Effector CD4-positive, alpha-beta T cell (primary cell): ENCODE measurements around the gene ZP3.
"Not testable (repeated sequence)": the region's sequence is repeated elsewhere in the genome, so short reads cannot be mapped to it uniquely, and the experiment has no call there.

Experiments
- DNase-seq: peaks from one replicate; pipeline ENCODE4 v3.0.0-alpha.2; 2020

ZP3 gene

DNA sequence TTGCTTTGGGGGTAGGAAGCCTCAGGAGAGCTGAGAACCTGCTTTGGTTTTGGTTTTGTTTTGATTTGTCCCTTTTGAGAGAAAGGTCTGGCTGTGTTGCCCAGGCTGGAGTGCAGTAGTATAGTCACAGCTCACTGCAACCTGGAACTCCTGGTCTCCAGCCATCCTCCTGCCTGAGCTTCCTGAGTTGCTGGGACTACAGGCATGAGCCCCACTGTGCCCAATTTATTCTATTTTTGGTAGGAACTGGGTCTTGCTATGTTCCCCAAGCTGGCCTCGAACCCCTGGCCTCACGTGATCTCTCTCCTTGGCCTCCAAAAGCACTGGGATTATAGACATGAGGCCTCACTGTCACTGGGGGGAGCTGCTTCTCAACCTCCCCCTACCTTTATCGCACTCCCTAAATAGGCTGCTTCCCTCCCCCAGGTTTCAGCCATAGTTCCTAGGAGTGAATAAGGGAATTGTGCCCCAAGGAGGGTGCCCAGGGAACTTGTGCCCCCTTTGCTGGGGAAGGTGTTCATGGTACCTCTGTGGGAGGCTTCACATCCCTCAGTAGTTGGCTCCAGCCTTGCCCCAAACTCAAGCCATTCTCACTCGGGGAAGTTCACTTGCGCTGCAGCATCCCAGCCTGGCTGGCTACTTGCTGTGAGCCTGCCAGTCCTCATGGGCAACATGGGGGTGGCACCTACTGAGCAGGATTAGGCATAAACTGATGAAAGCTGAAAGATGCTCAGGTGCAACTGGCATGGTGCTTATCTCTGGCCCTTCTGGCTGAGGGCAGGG, 18.1 kb downstream of the ZP3 start:
- not testable (repeated sequence) for DNase-seq

DNA sequence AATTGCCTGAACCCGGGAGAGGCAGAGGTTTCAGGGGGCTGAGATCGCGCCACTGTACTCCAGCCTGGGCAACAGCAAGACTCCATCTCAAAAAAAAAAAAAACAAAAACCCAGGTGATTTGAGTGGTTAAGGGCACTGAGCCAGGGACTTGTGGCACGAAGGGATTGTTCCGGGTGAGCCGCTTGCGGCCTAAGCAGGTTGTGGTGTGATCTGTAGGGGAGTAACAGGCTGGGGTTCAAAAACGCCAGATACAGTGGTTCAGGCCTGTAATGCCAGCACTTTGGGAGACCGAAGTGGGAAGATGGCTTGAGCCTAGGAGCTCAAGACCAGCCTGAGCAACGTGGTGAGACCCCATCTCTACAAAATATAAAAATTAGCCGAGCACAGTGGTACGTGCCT, 19.1 kb downstream of the ZP3 start:
- DNase-seq = not testable (repeated sequence)

DNA sequence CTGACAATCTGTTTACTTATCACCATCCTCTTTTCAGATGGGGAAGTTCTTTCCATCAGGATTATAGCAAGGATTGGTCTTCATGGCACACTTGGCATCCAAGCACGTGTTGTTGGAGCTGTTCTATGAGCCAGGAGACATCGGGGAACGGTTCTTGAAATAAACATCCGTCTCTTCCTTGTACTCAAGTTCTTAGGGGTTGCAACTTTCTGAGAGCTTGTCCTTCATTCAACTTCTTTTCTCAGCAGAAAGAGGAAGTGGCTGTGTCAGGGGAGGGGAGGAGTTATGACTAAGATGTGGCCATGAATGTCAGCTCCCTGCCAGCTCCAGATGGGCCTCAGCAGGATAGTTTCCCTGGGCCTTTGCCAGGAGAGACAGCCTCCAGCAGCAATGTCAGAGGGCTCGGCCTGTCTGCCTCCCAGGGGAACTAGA, 20.8 kb downstream of the ZP3 start:
- DNase-seq = not testable (repeated sequence)

DNA sequence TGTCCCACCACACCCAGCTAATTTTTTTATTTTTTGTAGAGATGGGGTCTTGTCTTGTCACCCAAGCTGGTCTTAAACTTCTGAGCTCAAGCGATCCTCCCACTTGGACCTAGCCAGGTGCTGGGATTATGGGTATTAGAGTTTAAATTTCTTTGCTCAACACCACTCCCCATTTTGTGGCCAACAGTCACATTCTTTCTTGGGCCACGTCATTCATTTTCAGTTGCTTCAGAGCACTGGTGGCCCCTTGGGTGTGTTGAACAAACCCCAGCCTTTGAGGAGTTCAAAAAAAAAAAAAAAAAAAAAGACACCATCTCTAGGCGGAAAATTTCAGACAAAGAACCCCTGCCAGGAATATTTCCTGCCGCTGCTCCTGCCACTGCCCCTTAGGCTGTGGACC, 32.3 kb downstream of the ZP3 start:
- not testable (repeated sequence) for DNase-seq

DNA sequence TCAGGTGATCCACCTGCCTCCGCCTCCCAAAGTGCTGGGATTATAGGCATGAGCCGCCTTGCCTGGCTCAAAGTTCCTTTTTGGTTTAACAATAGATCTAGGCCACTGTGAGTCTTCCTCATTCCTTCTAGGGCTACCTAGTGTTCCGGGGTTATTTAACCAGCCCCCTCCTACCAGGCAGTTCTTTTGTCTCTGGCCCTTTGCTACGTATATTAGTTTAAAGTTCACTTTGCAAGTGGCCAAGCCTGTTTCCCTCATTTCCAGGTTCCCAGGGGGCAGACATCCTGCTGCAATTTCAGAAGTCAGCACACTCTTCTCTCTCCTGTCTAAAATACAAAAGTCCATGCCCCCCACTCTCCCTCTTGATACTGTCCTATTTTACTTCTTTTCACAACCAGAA, 33.8 kb downstream of the ZP3 start:
- DNase-seq = not testable (repeated sequence)

DNA sequence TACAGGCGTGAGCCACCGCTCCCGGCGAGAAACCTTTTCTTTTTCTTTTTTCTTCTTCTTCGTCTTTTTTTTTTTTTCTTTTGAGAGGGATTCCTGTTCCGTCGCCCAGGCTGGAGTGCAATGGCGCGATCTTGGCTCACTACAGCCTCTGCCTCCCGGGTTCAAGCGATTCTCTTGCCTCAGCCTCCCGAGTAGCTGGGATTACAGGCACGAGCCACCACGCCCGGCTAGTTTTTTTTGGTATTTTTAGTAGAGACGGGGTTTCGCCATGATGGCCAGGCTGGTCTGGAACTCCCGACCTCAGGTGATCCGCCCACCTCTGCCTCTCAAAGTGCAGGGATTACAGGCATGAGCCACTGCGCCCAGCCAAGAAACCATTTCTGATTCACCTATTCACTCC, 36.0 kb downstream of the ZP3 start:
- DNase-seq = not testable (repeated sequence)

DNA sequence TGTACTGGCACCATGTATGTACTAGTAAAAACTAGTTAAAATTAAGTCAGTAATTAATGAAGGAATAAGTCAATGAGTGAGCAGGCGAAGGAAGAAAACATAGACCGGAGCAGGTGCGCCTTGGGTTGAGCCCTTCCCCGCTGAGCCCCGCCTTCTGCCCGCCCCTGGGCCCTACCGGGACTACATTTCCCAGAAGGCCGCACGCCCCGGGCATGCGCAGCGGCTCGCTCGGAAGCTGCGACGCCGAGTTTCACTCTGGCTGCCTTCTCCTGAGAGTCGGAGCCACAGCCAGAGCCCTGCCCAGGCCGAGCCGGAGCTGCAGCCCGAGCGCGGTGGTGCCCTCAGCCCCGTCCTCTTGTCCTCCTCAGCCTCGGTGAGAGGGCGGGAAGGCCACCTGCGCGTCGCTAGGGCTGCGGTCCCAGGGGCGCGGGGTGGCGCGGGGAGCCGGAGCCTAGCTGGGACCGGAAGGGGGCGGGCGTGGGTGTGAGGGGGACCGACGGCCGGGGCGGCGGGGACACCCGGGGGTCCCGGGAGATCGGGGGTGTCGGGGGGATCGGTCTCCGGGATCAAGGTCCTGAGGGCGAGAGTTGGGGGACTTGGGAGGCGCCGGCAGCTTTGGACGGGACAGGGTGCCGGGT, 36.8 kb downstream of the ZP3 start, which contains the start of gene DTX2:
DTX2 (plus strand) TSS at position 246 of the 638 bp plus-strand sequence. CDS start 18,801 bp downstream, outside the sequence.
- peak; percentile 25 for DNase-seq

DNA sequence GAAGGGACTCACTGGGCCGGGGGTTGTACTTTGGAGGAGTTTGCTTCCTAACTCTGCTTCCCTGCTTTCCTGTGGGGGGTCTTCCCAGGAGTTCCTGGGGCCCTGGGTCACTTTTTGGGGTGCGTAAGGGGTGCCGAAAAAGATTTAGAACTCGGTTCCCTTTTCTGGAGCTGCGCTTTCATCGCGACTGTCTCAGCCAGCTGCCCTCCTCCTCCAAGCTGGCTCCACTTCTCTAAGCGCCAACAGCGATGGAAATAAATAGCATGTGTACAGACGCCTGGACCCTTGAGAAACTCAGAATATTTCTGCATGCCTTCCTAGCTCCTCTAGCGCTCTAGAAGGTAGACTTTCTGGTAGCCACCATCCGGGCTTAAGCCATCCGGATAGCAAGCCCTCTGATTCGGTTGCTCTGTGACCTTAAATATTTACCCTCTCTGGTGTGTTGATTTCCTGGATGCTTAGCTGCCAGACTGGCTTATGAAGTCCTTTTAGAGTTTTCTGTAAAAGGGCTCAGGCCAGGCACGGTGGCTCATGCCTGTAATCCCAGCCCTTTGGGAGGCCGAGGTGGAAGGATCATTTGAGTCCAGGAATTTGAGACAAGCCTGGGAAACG, 37.6 kb downstream of the ZP3 start:
- not testable (repeated sequence) for DNase-seq

DNA sequence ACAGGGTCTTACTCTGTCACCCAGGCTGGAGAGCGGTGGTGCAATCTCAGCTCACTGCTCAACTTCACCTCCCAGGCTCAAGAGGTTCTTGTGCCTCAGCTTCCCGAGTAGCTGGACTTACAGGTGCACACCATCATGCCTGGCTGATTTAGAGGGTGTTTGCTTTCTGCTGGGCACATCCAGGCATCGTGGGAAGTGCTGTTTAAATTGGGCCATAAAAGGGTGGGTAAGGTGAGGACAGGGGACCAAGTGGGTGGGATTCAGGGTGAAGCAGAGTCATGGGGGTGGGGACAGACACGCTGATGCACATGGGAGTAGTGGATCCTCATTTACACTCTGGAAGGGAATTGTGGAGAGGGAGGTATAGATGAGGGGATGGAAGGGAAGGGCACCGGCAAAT, 40.2 kb downstream of the ZP3 start:
- not testable (repeated sequence) for DNase-seq

DNA sequence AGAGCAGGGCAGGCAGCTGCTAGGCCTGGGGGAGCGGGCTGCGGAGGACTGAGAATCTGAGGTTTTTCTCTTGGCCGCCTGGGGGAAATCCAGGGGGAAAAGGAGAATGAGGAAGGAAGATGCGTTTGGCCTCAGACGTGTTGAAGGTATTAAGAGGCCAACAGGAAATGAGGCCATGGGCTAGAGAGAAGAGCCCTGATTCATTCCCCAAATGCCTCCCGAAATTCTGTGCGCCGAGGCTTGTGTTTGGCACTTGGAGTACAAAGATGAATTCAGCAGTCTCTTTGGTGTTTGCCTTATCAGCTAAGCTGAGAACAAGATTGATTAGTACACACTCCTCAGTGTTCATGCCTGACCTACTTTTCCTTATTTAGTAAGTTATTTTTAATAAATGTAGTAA, 41.2 kb downstream of the ZP3 start:
- DNase-seq = not testable (repeated sequence)

DNA sequence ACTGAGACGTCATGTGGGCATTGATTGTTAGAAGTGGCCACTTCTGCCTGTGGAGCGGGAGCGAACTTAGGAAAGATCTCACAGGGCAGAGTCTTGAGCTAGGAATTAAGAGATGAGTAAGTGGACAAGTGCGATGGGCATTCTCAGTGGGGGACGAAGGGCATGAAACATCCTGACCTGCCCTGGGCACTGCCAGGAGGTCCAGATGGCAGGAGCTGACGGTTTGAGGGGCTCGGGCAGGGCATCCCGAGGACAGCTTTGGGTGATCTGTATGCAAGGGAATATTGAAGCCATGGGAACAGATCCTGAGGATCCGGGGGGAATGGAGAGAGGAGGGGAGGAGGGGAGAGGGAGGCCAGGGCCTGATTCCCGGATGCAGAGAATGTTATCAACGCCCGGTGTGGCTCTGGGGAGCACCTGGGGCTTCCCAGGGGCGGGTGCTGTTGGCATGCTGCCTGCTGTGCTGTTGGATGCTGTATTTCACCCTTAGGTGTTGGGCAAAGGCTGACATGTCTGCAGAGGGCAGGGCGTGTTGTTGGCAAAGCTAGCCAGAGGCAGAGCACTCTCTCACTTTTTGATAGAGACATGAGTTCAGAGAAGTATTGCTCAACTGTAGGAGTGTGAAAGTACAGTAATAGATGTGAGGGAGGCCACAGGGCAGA, 43.1 kb downstream of the ZP3 start:
- not testable (repeated sequence) for DNase-seq

DNA sequence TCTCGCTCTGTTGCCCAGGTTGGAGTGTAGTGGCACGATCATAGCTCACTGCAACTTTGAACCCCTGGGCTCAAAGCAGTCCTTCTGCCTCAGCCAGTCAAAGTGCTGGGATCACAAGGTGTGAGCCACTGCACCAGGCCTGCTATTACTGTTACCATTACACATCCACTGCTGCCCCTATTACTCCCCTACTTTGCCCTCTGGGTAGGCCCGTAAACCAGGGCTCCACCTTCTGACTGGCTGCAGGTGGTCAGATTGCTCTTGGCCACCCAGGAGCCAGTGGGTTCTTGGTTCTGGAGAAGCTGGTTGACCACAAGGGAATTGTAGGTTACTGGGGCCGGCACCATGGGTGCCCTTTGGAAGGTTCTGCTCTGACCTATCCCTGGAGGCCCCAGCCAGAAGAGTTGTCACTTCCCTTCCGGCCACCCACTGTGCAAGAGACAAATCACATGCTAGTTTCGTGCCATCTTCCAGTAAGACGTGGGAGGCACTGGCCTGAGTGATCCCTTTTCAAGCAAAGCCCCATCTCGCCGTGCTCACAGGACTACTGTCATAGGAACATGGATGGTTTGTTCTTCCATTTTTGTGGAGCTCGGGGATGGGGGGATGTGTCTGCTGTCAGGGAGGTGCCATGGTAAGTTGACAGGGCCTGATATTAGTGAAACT, 46.9 kb downstream of the ZP3 start:
- DNase-seq = not testable (repeated sequence)

DNA sequence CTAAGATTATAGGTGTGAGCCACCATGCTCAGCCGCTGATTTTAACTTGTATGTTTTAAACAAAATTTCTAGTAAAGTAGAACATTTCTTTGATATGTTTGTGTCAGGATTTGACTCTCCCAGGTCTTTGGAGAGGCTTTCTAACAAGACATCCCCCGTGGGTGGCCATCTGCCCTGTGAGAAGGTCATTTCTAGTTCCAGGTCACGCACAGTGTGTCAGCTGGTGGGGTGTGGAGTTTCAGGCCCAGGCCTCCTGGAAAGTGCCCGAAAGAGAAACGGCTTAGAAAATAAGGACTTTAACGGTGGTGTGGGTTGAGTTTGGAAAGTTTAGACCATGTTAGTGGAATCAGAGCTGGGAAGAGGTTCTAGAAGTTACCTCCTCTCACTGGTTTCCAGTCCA, 48.3 kb downstream of the ZP3 start:
- not testable (repeated sequence) for DNase-seq

DNA sequence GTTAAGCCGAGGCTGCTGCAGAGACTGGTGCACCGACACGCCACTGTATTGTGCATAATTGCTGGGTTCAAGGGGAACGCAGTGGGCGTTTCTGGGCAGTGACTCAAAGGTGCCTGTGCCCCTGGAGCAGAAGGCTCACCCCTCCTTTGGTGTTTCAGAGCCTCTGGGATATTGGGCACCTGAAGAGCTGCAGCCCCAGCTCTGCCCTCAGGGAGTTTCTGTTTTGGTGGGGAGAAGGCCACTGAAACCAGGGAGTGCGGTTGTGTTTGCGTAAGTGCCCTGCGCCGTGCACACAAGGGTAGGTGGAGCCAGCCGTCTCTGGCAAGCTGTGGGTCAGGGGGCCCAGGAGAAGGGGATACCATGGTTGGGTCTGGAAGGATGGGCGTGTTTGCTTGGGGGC, 51.5 kb downstream of the ZP3 start:
- DNase-seq = not testable (repeated sequence)

DNA sequence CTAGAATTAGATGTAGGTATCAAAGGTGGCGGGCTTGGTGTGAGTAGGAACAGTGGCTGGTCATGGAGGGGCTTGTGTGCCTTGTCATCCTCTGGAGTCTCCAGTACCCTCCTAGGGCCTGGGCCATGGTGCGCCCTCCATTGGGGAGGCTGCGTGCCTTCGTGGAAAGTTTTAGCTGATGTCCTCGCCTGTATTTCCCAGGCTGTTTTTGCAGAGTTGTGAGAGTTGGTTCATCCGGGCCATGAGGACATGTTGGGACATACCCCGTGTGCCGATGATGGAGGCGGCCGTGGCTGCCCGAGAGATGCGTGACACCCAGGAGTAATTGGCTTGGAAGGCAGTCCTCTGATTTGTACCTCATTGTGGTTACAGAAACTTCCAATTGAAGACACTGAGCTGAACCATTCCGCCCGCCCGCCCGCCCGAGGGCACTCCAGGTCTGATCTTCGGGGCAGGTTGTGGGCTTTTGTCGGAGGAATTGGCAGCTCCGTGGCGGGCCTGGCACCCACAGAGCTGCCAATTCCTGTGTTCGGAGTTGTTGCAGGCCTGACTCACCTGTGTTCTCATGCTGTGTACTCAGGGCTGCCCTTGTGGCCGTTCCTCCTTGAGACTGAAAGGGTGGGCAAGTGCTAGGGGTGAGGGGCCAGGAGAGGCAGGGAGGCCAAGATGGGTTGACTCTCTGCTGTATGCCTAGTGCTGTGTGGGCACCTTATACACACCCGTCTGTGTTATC, 52.2 kb downstream of the ZP3 start:
- DNase-seq = not testable (repeated sequence)

DNA sequence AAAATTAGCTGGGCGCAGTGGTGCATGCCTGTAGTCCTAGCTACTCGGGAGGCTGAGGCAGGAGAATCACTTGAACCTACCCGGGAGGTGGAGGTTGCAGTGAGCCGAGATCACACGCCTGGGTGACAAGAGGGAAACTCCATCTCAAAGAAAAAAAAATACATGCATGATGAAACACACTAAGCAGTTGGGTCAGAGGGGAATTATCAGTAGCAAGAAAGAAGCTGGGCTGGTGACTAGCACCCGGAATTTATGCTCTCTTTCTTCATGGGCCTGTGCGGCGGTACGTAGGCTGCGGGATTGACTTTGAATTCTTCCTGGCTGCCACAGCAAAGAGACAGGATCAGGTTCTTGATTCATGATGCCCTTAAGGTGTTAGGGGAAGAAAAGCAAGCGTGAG, 54.9 kb downstream of the ZP3 start:
- not testable (repeated sequence) for DNase-seq

DNA sequence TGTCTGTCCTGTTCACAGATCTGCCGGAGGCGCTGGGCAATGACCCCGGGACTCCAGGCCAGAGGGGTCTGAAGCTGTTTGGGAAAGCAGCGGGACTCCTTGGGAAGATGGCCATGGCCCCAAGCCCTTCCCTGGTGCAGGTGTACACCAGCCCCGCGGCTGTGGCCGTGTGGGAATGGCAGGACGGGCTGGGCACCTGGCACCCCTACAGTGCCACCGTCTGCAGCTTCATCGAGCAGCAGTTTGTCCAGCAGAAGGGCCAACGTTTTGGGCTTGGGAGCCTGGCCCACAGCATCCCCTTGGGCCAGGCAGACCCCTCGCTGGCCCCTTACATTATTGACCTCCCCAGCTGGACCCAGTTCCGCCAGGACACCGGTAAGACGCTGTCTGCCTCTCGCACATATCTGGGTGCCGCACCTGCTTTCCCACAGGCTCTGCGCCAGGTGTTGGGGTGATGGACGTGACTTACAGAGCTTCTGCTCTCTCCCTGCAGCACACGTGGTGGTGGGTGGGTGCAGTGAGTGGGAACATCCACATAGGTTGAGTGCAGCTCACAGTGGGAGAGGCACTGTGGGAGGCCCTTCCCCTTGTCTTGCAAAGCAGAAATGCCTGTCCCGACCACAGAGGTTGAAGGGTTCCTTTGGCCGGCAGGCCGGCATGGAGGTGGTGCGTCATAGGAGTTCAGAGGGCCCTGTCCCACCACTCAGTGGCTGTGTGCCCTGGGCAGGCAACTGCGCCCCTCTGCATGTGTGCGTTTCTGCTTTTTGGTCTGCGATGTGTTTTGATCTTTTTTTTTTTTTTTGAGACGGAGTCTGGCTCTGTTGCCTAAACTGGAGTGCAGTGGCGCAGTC, 55.9 kb downstream of the ZP3 start:
- not testable (repeated sequence) for DNase-seq

DNA sequence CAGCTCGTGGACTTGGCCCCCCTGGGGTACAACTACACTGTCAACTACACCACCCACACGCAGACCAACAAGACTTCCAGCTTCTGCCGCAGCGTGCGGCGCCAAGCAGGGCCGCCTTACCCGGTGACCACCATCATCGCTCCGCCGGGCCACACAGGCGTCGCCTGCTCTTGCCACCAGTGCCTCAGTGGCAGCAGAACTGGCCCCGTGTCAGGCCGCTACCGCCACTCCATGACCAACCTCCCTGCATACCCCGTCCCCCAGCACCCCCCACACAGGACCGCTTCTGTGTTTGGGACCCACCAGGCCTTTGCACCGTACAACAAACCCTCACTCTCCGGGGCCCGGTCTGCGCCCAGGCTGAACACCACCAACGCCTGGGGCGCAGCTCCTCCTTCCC, 57.9 kb downstream of the ZP3 start:
- not testable (repeated sequence) for DNase-seq

DNA sequence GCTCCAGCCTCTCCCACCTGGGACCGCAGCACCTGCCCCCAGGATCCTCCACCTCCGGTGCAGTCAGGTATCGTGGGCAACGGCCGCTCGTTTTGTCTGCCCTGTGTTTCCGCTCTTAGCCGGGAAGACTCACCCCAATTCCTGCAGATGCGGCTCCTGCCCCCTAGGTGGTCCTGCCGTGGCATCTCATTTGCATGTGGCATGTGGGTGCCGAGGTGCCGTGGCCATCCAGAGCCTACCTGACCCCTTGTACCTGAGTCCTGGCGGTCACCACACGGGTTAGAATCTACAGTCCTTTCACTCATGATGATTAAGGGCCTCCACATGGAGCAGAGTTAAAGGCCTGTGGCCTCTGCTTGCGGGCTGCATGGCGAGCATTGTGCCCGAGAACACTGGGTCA, 58.3 kb downstream of the ZP3 start:
- not testable (repeated sequence) for DNase-seq

DNA sequence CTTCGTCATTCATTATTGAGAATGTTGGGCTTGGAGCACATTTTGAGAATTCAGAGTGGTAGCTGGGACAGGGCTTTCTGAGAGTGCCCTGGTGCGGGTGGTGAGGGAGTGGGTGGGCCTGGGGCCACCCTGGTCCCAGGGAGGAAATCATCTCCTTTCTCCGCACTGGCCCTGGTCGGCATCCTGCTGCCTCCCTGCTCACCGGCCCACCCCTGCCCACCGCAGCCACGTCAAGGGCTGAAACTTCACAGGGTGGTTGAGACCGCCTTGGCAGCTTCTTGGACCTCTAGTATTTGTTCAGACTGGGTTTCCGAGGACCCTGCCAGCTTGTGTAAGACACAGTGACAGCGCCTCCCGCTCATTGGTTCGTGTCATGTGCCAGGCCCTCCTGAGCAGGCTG, 59.7 kb downstream of the ZP3 start:
- not testable (repeated sequence) for DNase-seq
